ENCODE measurements around the gene KCNA3.

- TF ChIP-seq CTCF (IDR thresholded peaks at IDR 0.05) (no peak), EZH2 (IDR thresholded peaks at IDR 0.05) (no peak), EZH2phosphoT487 (IDR thresholded peaks at IDR 0.05) (no peak)
Measured at GRCh38 chr1:110635434-110635833, 39.3 kb downstream of the KCNA3 start.
